ENCODE data around the gene ZSWIM3.

Gene ZSWIM3

DNA sequence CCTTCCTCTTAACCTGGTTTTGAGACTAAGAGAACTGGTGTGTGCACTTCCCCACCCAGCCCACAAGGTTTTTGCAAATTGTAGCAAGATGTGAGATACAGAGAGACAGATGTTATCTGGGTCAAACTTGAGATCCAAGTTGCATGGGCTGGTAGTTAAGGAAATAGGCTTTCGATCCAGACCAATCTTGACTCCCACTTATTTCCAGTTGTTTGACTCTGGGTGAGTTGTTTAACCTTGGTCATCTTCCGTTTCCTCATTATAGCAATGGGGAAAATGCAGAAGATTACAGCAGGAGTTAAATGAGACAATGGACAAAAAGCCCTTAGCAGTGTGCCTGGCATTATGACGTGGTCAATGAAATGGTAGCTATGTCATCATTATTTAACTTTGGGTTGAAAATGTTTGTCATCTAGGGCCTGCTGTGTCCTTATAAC is 22.1 kb upstream of the ZSWIM3 start:
- Histone ChIP-seq H3K36me3 (ENCODE audit: control insufficient read depth, insufficient read depth, low read length) (no peaks in the 10 kb centered on the region), H3K9ac (ENCODE audit: low read length) (no peak overlapping the region), H3K4me3 (ENCODE audit: low read length) (no peak overlapping the region), H3K27me3 (ENCODE audit: control insufficient read depth, insufficient read depth, low read length) (no peaks in the 10 kb centered on the region), H3K4me1 (ENCODE audit: control insufficient read depth, insufficient read depth, low read length) (peaks cover 24% of the 10 kb centered on the region), H3K9me3 (ENCODE audit: control insufficient read depth, low read length) (no peaks in the 10 kb centered on the region)

DNA sequence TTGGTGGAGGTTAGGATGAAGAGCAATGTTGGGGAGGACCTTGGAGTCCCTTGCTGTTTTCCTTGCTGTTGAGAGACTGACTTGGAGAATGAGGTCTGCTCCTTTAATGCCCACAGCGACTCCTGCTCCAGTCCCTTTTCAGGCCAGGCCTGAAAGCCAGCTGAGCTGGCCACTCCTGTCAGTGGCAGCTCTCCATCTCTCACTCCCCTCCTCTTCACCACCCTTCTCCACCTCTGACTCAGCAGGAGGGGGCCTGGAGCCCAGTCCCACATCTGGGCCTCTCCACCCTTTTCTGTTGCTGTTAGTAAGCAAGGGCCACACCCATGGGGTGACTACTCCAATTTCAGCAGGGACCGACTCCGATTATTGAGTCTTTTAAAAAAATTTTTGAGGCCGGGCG is 21.6 kb upstream of the ZSWIM3 start:
- no peaks in the 10 kb centered on the region for H3K27me3 ChIP-seq (ENCODE audit: control insufficient read depth, insufficient read depth, low read length)
- H3K9ac ChIP-seq (ENCODE audit: low read length): no peak overlapping the region
- no peaks in the 10 kb centered on the region for H3K36me3 ChIP-seq (ENCODE audit: control insufficient read depth, insufficient read depth, low read length)
- H3K4me1 ChIP-seq (ENCODE audit: control insufficient read depth, insufficient read depth, low read length): peaks cover 24% of the 10 kb centered on the region
- H3K9me3 ChIP-seq (ENCODE audit: control insufficient read depth, low read length): no peaks in the 10 kb centered on the region
- H3K4me3 ChIP-seq (ENCODE audit: low read length): no peak overlapping the region

DNA sequence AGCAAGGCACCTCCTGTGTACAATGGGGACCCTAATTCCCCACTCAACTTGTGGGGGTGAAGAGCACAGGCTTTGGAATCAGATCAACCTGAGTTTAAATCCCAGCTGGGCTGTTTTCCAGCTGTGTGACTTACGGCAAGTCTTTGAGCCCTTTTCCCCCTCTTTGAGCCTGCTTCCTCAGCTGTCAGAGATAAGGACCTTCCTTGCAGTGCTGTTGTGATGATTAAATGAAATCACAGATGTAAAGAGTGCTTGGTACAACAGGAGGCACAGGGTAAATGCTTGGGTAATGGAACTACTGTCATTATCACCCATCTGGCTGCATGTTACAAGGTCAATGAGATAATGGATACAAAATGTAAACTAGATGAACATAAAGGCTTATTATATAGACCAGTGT is 20.6 kb upstream of the ZSWIM3 start:
- no peak overlapping the region for H3K9ac ChIP-seq (ENCODE audit: low read length)
- no peak overlapping the region for H3K4me3 ChIP-seq (ENCODE audit: low read length)
- no peaks in the 10 kb centered on the region for H3K9me3 ChIP-seq (ENCODE audit: control insufficient read depth, low read length)
- peaks cover 24% of the 10 kb centered on the region for H3K4me1 ChIP-seq (ENCODE audit: control insufficient read depth, insufficient read depth, low read length)
- H3K36me3 ChIP-seq (ENCODE audit: control insufficient read depth, insufficient read depth, low read length): peaks cover 5% of the 10 kb centered on the region
- no peaks in the 10 kb centered on the region for H3K27me3 ChIP-seq (ENCODE audit: control insufficient read depth, insufficient read depth, low read length)

DNA sequence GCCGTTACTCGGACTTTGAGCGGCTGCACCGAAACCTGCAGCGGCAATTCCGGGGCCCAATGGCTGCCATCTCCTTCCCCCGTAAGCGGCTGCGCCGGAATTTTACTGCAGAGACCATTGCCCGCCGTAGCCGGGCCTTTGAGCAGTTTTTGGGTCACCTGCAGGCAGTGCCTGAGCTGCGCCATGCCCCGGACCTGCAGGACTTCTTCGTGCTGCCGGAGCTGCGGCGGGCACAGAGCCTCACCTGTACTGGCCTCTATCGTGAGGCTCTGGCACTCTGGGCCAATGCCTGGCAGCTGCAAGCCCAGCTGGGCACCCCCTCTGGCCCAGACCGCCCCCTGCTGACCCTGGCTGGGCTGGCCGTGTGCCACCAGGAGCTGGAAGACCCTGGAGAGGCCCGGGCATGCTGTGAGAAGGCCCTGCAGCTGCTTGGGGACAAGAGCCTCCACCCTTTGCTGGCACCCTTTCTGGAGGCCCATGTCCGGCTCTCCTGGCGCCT is 16.7 kb upstream of the ZSWIM3 start:
- H3K9me3 ChIP-seq (ENCODE audit: control insufficient read depth, low read length): no peaks in the 10 kb centered on the region
- H3K27me3 ChIP-seq (ENCODE audit: control insufficient read depth, insufficient read depth, low read length): no peaks in the 10 kb centered on the region
- no peak overlapping the region for H3K9ac ChIP-seq (ENCODE audit: low read length)
- peaks cover 26% of the 10 kb centered on the region for H3K36me3 ChIP-seq (ENCODE audit: control insufficient read depth, insufficient read depth, low read length)
- H3K4me1 ChIP-seq (ENCODE audit: control insufficient read depth, insufficient read depth, low read length): peaks cover 8% of the 10 kb centered on the region
- H3K4me3 ChIP-seq (ENCODE audit: low read length): no peak overlapping the region

DNA sequence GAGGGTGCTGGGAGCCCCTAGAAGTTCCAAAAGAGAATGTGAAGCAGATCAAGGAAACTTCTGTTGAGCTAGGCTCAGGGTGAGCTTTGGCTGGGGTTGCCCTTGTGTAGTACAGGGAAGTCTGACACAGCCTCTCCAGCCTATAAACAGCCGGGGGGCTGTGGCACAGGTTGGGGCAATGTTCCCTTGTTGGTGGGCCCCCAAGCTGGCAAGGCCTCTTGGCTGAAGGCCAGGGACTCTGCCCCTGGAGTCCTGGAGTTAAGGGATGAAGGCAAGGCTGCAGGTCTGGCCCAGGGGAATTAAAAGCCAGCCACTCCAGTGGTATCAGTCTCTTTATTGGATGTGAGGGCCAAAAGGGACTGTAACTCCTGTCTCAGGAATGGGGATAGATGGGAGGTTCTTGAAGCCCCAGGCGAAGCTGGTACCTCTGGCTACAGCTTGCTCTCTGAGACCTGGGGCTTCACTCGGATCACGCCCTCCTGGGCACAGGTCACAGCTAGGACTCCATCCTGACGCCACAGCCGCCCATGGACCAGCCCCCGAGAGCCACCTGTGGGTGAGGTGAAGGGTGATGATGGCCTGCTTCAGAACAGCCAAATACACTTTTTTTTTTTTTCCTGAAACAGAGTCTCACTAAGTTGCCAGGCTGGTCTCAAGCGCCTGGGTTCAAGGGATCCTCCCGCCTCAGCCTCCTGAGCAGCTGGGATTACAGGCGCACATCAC is 15.8 kb upstream of the ZSWIM3 start:
- Histone ChIP-seq H3K9me3 (ENCODE audit: control insufficient read depth, low read length) (no peaks in the 10 kb centered on the region), H3K4me3 (ENCODE audit: low read length) (no peak overlapping the region), H3K27me3 (ENCODE audit: control insufficient read depth, insufficient read depth, low read length) (no peaks in the 10 kb centered on the region), H3K36me3 (ENCODE audit: control insufficient read depth, insufficient read depth, low read length) (peaks cover 26% of the 10 kb centered on the region), H3K4me1 (ENCODE audit: control insufficient read depth, insufficient read depth, low read length) (peaks cover 5% of the 10 kb centered on the region), H3K9ac (ENCODE audit: low read length) (no peak overlapping the region)

DNA sequence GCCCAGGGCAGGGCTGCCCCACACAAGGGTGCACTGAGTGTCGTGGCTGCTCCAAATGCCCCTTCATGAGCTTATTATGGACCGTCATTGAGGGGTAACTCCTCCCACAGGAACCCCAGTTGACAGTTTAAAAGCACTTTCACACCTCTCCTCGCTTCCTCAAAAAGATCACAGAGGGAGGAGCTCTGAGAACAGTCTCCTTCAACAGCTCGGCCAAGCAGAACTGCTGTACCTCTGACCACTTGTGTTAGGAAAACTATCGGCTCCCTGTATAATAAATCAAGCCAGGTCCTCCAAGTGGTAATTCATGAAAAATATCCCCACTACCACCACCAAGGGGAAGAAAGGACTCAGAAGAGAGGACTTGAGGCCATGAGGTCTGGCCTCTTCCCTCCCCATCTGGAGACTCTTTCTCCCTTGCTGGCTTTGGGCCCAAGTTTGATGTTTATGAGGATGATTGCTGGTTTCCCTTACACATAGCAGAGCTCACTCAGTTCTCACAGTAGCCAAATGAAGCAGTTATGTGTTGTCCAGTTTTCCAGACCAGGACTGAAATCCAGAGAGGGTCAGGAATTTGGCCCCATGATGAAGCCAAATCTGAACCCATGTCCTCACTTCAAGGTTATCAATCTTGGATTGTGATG is 15.1 kb upstream of the ZSWIM3 start:
- Histone ChIP-seq H3K27me3 (ENCODE audit: control insufficient read depth, insufficient read depth, low read length) (no peaks in the 10 kb centered on the region), H3K36me3 (ENCODE audit: control insufficient read depth, insufficient read depth, low read length) (peaks cover 26% of the 10 kb centered on the region), H3K4me1 (ENCODE audit: control insufficient read depth, insufficient read depth, low read length) (peaks cover 5% of the 10 kb centered on the region), H3K9me3 (ENCODE audit: control insufficient read depth, low read length) (no peaks in the 10 kb centered on the region), H3K9ac (ENCODE audit: low read length) (no peak overlapping the region), H3K4me3 (ENCODE audit: low read length) (no peak overlapping the region)

DNA sequence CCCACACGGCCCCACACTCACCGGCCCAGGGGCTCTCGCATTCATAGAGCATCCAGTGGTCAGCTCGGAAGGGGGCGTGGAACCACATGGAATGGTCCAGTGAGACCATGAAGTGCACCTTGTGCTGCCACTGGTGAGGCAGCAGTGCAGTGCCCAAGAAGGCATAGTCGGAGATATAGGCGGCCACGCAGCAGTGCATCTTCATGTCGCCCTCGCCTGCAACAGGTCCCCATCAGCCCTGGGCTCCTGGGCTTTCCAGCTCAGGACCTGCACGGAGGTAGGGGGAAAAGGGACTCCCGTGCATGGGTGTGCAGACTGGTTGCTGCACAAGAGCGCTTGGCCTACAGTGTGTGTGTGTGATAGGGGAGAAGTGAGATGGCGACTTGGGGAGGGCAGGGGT is 13.9 kb upstream of the ZSWIM3 start:
- H3K36me3 ChIP-seq (ENCODE audit: control insufficient read depth, insufficient read depth, low read length): peaks cover 26% of the 10 kb centered on the region

DNA sequence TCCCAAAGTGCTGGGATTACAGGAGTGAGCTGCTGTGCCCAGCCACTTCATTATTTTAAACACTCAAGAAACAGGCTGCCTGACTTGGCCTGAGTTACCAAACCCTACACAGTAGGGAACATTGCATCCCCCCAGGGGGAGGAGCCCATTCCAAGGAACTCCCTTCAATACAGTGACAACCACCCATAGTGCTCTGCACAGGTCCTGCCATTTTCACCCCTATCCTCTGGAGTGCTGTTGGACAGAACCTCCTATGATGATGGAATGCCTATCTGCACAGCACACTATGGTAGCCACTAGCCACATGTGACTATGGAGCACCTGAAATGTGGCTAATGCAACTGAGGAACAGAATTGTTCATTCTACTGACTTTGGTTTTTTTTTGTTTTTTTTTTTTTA is 12.0 kb upstream of the ZSWIM3 start:
- no peaks in the 10 kb centered on the region for H3K9me3 ChIP-seq (ENCODE audit: control insufficient read depth, low read length)
- H3K27me3 ChIP-seq (ENCODE audit: control insufficient read depth, insufficient read depth, low read length): no peaks in the 10 kb centered on the region
- H3K36me3 ChIP-seq (ENCODE audit: control insufficient read depth, insufficient read depth, low read length): peaks cover 26% of the 10 kb centered on the region
- H3K4me3 ChIP-seq (ENCODE audit: low read length): no peak overlapping the region
- H3K9ac ChIP-seq (ENCODE audit: low read length): no peak overlapping the region
- peaks cover 5% of the 10 kb centered on the region for H3K4me1 ChIP-seq (ENCODE audit: control insufficient read depth, insufficient read depth, low read length)

More for the DNA sequence above, 13.9 kb upstream of the ZSWIM3 start:
- Histone ChIP-seq H3K9ac (ENCODE audit: low read length) (no peak overlapping the region), H3K4me3 (ENCODE audit: low read length) (no peak overlapping the region), H3K9me3 (ENCODE audit: control insufficient read depth, low read length) (no peaks in the 10 kb centered on the region), H3K4me1 (ENCODE audit: control insufficient read depth, insufficient read depth, low read length) (peaks cover 5% of the 10 kb centered on the region), H3K27me3 (ENCODE audit: control insufficient read depth, insufficient read depth, low read length) (no peaks in the 10 kb centered on the region)

DNA sequence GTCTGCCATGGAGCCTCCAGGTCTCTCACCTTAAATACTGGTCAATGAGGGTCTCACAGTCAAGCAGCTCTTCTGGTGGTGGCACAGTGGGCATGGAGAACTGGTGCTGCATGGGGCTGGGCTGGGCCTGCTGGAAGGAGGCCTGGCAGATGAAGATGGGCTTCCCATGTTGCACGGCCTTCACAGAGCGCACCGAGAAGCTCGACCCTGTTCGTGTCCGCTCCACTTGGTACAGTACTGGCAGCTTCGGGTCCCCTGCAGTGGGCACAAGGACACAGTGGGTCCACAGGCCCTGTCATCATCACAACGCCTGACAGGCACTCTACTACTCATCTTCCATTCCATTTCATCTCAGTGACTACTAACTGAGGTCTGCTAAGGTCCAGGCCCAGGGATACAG is 9.0 kb upstream of the ZSWIM3 start:
- Histone ChIP-seq H3K36me3 (ENCODE audit: control insufficient read depth, insufficient read depth, low read length) (peaks cover 11% of the 10 kb centered on the region), H3K27me3 (ENCODE audit: control insufficient read depth, insufficient read depth, low read length) (no peaks in the 10 kb centered on the region), H3K4me1 (ENCODE audit: control insufficient read depth, insufficient read depth, low read length) (peaks cover 4% of the 10 kb centered on the region), H3K4me3 (ENCODE audit: low read length) (no peak overlapping the region), H3K9ac (ENCODE audit: low read length) (no peak overlapping the region), H3K9me3 (ENCODE audit: control insufficient read depth, low read length) (no peaks in the 10 kb centered on the region)

DNA sequence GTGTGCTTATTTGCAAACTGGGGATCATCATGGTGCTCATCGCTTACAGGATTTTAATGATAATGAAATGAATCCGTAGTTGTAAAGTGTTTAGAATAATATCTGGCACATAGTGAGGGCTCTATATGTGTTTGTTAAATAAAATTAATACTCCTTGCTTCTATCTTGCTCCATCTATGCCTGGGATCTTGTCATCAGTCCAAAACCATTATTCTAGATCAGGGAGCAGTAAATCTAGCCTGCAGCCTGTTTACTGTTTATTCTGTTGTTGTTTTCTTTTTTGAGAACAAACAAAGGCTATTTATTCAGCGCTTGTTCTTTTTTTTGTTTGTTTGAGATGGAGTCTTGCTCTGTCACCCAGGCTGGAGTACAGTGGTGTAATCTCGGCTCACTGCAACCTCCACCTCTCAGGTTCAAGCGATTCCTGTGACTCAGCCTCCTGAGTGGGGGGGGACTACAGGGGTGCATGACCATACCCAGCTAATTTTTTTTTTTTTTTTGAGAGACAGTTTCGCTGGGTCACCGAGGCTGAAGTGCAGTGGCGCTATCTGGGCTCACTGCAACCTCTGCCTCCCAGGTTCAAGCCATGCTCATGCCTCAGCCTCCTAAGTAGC is 8.3 kb upstream of the ZSWIM3 start:
- peaks cover 4% of the 10 kb centered on the region for H3K4me1 ChIP-seq (ENCODE audit: control insufficient read depth, insufficient read depth, low read length)
- no peaks in the 10 kb centered on the region for H3K9me3 ChIP-seq (ENCODE audit: control insufficient read depth, low read length)
- H3K36me3 ChIP-seq (ENCODE audit: control insufficient read depth, insufficient read depth, low read length): peaks cover 4% of the 10 kb centered on the region
- no peak overlapping the region for H3K9ac ChIP-seq (ENCODE audit: low read length)
- H3K27me3 ChIP-seq (ENCODE audit: control insufficient read depth, insufficient read depth, low read length): no peaks in the 10 kb centered on the region
- no peak overlapping the region for H3K4me3 ChIP-seq (ENCODE audit: low read length)

DNA sequence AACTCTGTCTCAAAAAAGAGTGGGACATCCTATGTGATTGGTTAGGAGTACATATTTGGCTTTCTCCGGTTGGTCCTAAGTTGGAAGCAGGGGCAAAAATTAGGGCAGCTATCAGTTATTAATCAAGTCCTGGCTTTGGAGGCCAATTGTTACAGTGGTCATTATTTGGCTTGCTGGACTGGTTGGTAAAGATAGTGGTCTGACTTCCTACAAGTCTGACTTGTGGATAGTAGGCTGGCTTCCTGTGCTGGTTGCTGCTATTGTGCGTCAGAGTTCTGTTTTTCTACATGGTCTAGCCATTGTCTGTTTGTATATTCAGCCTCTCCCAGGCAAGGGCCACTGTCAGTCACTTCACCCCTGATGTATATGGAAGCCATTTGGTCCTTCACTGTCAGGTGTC is 7.2 kb upstream of the ZSWIM3 start:
- no peaks in the 10 kb centered on the region for H3K36me3 ChIP-seq (ENCODE audit: control insufficient read depth, insufficient read depth, low read length)
- H3K9ac ChIP-seq (ENCODE audit: low read length): no peak overlapping the region
- H3K4me1 ChIP-seq (ENCODE audit: control insufficient read depth, insufficient read depth, low read length): peaks cover 4% of the 10 kb centered on the region
- no peaks in the 10 kb centered on the region for H3K9me3 ChIP-seq (ENCODE audit: control insufficient read depth, low read length)
- H3K4me3 ChIP-seq (ENCODE audit: low read length): no peak overlapping the region
- H3K27me3 ChIP-seq (ENCODE audit: control insufficient read depth, insufficient read depth, low read length): no peaks in the 10 kb centered on the region

DNA sequence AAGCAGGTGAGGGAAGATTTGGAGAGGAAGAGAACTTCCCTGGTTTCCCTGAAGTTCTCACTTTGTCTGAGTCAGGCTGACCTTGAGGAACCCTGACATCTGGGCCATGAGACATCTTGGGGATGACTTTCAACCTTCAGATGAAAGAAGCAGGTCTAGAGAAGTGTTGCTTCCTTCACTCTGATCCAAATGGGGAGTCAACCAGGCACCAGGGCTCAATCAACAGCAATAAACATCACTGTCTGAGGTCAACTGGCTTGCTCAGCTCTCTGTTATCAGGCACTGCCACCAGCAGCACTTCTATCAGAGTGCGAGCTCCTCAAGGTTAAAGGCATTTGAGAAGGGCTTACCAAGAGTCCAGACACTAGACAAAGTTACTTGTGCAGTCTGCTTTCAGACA is 6.5 kb upstream of the ZSWIM3 start:
- Histone ChIP-seq H3K36me3 (ENCODE audit: control insufficient read depth, insufficient read depth, low read length) (no peaks in the 10 kb centered on the region), H3K27me3 (ENCODE audit: control insufficient read depth, insufficient read depth, low read length) (no peaks in the 10 kb centered on the region), H3K4me1 (ENCODE audit: control insufficient read depth, insufficient read depth, low read length) (peaks cover 8% of the 10 kb centered on the region), H3K9me3 (ENCODE audit: control insufficient read depth, low read length) (no peaks in the 10 kb centered on the region), H3K4me3 (ENCODE audit: low read length) (no peak overlapping the region), H3K9ac (ENCODE audit: low read length) (no peak overlapping the region)

Data from mucosa of stomach (tissue), 1 donor.